Activated T-cell treated with anti-CD3 and anti-CD28 coated beads for 1 hour (primary cell): ENCODE measurements around the gene GP1BB.
A peak's percentile ranks its signal among the peaks of the same experiment; 100 is the strongest.

Experiments used
- DNase-seq: peaks from one replicate; pipeline ENCODE4 v3.0.0-alpha.2; 2020; ENCODE audit warnings: low read depth

GP1BB gene

DNA sequence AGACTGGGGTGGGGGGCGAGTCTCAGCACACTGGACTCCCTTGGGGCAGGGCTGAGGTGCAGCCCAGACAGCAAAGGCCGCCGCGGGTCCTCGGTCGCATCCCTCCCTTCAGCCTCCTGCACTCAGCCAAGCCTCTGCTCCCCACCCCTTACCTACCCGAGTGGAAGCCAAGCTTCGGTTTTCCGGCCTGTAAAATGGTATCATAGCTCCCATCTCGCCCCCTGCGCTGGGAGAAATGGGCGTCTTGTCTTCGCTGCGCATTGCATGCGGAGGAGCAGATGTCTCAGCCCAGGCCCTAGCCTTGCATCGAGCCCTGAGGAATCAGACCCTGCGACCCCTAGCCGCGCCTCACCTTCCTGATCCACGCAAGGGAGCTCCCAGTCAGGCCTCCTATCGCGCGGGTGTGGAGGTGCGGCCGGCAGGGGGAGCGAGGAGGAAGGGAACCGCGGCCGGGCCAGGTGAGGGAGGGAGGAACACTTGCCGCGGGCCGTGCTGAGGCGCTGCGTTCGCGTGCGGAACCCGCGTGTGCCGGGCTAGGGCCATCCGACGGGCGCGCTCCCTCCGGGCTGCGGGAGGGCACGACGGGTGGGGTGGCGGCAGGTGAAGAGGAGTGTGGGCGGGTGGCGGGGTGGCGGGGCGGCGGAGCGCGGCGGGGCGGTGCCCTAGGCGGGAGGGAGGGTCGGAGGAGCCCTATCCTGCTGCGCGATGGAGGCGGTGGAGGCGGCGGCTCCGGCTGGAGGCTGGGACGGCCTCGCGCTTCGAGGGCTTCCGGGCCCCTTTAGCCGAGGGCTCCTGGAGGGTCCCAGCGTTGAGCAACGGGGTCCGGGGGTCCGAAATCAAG is 33.2 kb downstream of the GP1BB start:
- peak; percentile 70 for DNase-seq

DNA sequence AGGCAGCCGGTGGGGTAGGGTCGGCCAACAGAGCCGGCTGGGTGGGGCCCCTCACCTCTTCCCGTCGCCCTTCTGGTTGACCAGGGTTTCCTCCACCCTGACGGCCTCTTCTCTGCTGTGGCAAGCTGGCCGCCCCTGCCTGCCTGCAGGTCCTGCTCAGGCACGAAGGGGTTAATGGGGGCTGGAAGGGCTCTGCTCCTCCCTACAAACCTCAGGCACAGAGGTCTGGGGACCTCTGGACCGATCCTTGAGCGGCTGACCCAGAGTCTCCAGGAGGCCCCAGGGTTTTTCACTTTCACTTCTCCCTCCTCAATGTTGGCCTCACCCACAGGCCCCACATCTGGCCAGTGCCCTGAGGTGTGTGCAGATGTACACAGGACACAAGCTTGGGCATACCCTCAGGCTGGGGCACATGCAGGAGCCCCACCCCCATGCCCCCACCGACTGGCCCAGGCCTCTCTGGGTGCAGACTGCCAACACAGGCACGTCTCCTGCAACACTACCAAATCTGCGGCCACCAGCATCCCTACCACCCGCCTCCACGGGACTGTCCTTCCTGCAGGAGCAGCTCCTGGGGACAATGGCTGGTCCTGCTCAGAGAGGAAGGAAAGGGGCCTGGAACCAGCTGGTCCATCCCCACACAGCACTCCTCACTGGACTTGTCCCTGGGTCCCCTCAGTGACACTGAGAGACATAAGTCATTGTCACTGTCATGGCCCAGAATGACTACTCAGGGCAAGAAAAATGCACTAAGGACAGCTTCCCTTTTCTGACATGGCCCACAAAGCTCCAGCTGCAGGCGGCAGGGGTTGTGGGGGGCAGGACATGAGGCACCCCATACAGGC is 34.0 kb downstream of the GP1BB start:
- DNase-seq, result no peak

DNA sequence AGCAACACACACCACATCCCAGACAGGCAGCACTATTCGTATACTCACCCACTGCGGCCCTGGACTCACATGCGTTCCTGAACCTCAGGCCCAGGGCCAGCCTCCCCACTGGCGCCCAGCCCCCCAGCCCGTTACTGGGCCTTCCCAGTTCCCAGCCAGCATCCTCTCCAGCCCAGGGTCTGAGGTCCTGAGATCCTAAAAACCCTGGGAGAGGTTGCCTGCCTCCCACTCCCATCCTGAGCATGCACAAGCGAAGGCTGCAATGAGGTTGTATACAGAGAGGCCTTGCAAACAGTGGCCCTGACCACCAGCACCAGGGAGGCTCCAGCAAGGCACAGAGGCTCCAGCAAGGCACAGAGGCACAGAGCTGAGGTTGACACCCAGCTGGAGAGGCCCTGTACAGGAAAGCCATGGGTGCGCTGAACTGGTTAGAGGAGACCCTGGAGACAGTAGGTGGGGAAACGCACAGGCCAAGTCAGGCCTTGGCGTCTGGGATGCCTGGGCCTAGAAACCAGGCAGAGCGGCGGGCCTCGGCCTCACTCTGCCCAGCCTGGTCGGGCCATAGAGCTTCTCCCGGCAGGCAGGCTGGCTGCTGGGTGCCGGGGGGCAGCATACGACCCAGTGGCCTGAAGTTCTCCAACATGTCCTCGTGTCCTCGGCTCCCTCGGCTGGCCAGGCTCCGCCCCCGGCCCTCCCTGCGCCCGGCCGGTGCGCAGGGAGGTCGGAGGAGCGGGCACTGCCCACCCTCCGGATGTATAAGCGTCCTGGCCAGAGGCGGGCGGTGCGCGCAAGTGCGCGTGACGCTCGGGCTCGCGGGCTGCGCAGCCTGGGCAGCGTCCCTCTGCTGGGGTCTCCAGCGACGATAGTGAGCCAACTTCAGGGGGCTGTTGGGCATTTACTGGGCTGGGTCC is 34.9 kb downstream of the GP1BB start:
- DNase-seq, result no peak

DNA sequence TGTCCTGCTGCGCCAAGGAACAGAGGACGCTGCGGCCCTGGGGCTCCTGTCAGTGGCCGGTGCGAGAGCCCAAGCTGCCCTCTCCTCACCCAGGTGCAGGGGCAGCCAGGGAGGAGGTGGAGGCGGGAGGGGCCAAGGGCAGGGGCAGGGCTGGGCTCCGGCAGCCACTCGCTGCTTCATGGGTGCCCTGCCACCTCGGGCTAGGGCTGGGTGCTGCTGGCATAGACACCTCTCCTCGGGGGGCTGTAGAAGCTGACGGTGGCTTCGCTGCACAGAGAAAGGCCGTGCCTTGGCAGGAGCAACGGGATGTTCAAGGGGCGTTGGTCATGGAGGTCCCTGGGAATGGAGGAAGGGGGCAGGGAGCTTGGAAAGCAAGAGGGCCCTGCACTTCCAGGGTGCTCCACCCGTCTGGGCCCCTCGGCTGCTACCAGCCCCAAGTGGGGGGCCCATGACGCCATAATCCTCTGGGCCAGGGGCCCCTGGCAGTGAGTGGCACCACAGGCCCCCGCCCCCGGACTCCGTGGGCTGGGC is 35.6 kb downstream of the GP1BB start:
- DNase-seq, result no peak

DNA sequence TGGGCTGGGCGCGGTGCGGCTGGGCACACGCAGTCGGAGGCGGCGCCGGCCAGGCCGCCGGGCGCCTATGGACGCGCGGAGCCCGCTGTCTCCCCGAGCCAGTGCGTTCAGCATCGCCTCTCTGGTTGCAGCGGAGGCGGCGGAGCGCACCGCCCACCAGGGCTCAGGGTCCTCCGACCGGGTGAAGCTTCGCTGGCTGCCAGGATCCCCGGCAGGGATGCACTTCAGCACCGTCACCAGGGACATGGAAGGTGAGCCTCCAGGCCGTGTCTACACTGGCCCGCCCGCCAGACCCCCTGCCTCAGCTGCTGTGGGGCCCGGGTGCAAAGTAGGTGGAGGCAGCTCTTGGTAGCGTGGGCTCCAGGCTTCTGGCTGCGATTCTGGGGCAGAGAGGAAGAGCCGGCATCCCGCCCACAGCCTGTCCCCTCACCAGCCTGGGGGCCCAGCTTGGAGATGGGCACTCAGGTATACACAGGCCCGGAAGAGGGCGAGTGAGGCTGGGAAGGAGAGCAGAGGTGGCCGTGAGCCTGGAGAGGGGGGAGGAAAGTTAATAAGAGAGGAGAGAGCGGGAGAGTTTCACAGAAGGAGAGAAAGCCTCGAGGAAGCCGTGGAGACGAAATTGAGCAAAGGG is 36.2 kb downstream of the GP1BB start:
- no peak for DNase-seq

DNA sequence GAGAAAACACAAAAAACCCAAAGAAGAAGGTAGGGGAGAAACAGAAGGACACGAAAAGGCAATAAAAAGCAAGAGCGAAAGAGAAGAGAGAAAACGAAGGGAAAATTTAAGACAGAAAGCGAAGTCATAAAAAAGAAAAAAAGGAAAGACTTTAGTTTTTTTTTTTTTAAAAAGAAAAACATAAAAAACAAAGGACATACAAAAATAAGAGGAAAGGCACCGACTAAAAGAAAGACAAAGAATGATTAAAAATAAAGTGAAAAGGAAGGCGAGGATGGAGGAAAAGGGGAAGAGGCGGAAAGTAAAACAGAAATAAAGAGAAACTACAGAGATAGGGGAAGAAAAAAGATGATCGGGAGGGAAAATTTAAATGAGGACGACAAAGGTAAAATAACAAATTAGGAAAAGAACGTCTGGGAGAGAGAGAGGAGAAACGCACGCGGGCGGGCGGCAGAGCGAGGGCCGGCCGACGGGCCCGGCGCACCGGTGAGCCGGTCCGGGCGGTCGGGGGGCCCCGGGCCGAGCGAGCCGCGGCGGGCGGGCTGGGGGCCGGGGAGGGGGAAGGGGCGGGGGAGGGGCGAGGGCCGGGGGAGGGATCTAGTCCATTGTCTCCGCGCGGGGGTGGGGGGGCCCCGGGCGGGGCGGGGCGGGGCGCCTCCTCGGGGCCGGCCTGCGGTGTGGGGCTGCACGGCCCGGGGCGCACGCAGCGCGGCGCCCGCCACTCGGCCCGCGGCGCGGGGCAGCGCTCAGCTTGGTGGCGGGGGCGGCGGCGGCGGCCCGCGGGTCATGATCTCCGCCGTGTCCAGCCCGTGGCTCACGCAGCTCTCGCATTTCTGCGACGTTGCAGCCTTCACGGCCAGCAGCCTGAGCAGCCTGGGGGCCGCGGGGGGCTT is 37.0 kb downstream of the GP1BB start, which contains the start of gene TBX1:
TBX1 (plus strand) TSS at position 721 of the 893 bp plus-strand sequence; CDS start at position 787, 66 bp downstream.
- DNase-seq, result no peak

DNA sequence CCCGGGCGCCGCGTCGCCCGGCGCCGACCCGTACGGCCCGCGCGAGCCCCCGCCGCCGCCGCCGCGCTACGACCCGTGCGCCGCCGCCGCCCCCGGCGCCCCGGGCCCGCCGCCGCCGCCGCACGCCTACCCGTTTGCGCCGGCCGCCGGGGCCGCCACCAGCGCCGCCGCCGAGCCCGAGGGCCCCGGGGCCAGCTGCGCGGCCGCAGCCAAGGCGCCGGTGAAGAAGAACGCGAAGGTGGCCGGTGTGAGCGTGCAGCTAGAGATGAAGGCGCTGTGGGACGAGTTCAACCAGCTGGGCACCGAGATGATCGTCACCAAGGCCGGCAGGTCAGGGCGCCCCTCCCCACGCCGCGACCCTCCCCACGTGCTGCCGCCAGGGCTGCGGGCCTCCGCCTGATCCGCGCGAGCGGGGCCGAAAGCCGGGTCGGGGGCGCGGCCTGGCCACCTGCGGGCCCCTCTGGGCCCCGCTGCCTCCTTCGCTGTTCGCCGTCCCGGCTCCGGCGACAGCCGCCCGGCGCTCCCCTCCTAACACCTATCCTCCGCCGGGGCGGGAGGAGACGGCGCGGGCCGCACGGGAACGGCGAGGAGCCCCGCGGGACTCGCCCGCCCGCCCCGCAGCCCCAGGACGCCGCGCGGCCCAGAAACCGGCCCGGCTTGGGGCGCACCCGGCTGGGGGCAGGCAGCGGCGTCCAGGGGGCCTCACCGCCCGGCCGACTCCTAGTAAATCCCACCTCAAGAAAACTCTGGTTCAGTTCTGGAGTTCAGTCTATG is 37.8 kb downstream of the GP1BB start:
- DNase-seq, result no peak

DNA sequence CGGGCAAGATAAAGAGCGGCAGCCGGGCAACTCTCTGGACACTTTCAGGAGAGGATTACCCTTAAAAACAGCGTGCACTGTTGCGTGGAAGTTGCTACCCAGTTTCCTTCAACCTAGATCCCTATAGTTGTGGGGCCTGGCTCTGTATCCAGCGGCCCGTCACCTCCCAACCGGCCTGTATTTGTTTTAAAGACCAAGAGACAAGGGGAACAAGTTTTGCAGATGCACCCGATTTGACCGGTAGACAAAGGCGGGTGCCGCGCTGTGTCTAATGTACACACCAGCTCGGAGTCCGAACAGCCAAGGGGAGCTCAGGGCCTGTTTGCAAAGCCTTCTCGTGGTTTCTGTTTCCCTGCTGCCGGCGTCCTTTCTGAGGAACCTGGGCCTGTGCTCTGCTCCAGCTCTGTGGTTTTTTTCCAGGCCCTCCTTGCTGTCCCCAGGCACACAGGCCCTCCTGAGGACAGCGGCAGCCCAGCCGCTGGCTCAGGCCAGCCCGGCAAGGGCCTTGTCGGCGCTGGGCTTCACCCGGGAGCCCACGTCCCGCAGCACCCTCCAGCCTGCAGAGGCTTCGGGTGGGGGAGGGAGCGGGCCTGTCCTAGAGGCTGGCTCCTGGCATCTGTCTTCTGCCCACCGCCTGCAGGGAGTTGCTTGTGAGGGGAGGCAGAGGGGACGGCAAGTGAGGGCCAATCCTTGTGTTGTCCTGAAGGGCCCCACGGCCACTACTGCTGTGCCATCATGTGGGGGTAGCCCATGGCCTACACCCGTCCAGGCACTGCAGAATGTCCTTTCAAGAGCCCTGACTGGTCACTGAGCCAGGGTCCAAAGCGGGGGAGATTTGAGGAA is 38.6 kb downstream of the GP1BB start:
- DNase-seq, result no peak

DNA sequence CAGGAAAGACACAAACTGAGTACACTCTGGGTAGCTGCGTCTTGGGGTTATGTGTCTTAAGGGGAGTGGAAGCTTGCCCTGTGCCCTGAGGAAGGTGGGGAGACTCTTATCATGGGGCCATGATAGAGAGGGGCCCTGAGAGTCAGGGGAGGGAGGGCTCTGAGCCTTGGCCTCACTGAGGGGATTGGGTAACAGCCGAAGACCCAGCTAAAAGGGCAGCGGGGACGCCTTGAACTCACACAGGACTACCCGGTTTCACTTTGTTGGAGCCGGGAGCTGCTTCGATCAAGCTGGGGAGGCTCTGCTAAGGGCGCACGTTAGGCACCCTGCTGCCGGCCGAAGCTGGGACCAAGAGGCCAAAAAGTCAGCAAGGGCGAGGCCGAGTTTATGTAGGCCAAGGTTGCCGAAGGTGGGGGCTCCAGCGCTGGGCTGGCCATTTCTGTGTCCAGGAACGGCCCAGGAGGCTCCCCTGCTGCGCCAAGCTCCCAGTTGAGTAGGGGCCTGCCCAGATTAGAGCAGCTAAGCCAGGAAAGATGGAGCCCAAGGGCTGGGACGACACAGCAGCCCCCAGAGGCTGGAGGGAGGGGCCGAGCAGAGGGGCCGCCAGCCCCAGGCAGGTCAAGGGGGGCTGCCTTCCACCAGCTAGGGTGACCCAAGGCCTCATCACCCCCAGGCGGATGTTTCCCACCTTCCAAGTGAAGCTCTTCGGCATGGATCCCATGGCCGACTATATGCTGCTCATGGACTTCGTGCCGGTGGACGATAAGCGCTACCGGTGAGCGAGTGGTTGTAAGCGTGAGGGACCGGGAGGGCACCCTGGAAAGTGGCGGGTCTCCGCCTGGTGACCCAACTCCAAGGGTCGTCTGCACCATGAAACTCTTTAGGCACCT is 39.5 kb downstream of the GP1BB start:
- DNase-seq, result no peak

DNA sequence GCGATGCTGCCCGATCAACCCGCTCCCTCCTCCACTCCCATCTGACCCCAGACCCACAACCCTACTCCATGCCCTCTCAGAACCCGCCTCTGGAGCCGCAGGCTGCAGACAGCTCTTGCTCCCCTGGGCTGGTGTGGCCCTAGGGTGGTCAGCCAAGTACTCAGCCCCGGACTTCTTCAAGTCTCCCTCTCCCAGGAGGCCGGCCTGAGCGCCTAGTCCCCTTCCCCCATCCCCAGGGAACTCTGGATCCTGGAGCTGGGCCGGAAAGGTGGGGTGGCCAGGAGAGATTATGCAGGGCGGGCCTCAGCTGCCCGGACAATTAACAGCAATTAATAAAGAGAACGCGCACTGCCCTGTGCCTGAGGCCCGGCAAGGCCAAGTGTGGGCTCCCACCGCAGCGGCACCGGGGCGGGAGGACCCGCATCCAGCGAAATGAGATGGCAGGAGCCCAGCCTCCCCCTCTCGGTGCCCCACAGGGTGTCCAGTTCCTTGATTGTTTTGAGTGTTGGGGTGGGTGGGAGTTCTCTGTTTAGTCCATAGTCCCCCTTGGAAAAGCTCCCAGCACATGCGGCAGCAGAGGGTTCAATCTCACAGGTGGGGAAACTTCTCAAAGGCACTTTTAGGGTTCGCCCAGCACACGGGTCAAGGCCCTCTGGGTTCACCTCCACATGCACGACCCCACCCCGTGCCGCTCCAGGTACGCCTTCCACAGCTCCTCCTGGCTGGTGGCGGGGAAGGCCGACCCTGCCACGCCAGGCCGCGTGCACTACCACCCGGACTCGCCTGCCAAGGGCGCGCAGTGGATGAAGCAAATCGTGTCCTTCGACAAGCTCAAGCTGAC is 40.3 kb downstream of the GP1BB start:
- DNase-seq, result no peak

DNA sequence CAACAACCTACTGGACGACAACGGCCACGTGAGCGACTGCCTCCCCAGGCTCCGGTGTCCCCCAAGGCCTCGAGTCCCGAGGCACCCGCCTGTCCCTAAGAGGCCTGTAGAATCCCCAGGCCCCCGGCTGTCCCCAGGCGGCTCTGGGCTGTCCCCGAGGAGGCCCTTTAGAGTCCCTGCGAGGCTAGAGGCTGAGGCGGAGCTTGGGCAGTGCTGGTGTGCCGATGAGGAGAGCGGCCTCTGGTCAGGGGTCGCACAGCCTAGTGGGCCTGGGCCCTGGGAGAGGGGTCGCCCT is 40.9 kb downstream of the GP1BB start:
- DNase-seq, result no peak

DNA sequence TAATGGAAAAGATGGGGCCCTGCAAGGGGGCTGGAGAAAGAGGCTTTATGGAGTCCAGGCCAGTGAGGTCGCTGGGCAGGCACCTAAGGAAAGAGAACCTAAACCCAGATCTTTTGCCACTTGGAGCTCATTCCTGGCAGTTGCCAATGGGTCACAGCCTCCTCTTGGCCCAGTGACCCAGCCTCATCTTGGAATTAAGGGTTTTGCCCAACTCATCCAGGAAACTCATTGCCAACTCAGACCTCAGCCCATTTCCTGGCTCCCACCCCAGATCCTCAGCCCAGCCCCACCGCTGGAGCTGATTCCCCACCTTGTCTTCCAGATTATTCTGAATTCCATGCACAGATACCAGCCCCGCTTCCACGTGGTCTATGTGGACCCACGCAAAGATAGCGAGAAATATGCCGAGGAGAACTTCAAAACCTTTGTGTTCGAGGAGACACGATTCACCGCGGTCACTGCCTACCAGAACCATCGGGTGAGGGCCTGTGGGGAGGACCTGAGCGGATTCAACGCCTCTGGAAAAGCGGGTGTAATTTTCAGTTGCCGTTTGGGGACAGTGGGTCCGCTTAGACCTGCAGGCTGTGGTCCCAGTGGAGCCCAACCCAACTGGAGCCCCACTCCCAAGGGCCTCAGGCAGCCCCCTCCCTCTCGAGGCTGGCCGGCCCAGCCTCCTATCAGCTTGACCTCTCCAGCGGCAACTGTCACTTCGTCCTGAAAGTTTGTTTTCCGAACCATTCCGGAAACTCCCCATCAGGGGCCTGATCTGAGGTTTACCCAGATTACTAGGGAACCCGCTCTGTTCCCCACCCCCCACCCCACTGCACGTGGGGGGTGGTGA is 41.5 kb downstream of the GP1BB start:
- DNase-seq, result no peak

DNA sequence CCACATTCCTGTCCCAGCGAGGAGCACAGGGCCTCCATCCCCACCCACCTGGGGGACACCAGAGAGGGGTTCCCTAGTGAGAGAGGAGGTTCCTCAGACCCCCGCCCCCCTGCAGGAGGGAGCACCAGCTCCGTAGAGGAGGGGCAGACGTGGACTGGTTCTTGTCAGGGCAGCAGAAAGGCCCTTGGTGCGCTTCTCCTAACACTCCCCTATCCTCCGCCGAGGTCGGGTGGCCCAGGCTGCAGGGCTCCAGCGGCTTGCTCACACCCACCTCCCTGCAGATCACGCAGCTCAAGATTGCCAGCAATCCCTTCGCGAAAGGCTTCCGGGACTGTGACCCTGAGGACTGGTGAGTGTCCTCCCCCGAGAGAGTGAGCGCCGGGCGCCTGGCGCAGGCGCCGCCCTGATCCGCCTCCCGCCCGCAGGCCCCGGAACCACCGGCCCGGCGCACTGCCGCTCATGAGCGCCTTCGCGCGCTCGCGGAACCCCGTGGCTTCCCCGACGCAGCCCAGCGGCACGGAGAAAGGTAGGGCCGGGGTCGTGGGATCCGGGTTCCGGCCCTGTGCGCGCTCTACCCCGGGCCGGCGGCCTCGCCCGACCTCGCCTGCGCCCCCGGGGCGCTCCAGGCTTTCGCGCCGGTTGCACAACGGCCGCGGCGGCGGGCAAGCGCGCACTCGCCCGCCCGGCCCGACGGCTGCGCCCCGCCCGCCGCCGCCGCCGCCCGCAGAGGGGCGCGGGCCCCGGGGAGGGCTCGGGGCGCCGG is 42.3 kb downstream of the GP1BB start:
- DNase-seq, result no peak

DNA sequence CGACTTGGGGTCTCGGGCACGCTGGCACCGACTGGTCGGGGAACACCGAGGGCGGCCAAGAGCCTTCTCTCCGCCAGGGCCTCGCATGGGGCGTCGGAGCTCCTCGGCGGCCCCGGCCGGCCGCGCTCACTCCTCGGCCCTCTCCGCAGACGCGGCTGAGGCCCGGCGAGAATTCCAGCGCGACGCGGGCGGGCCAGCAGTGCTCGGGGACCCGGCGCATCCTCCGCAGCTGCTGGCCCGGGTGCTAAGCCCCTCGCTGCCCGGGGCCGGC is 42.8 kb downstream of the GP1BB start:
- DNase-seq, result no peak
